GM06990 (cell line): ENCODE results near the gene CEP128.

Source experiments
- DNase-seq: peaks from one replicate; pipeline ENCODE4 v3.0.0-alpha.2; 2011; ENCODE audit not compliant: insufficient read length; ENCODE audit errors: extremely low read depth
- H3K27me3 ChIP-seq: replicated peaks from 2 replicates; pipeline ENCODE4 v1.6.0; 2011; ENCODE audit warnings: low read length; ENCODE audit not compliant: control insufficient read depth, insufficient read depth
- H3K36me3 ChIP-seq: 2 replicates; pipeline ENCODE4 v1.5.1; 2011; ENCODE audit warnings: low read length; ENCODE audit not compliant: control insufficient read depth, insufficient read depth
- H3K4me3 ChIP-seq: replicated peaks from 2 replicates; pipeline ENCODE4 v1.5.1; 2011; ENCODE audit warnings: low read depth, mild to moderate bottlenecking, control low read depth, low read length
- CTCF ChIP-seq: IDR thresholded peaks from 2 replicates; pipeline ENCODE4 v1.5.1; 2011; ENCODE audit warnings: low read length, control low read depth, mild to moderate bottlenecking, inconsistent platforms; ENCODE audit not compliant: insufficient read depth, poor library complexity, severe bottlenecking

The CEP128 gene

GRCh38 chr14:80475074-80475473, 466.5 kb downstream of the CEP128 start:
- Histone ChIP-seq H3K36me3 (no peaks in the 10 kb centered on the region), H3K27me3 (no peaks in the 10 kb centered on the region), H3K4me3 (no peak overlapping the region)
- no peak for TF ChIP-seq CTCF
- no peak for DNase-seq

GRCh38 chr14:80468331-80469122, 473.0 kb downstream of the CEP128 start:
- Histone ChIP-seq H3K36me3 (no peaks in the 10 kb centered on the region), H3K27me3 (no peaks in the 10 kb centered on the region), H3K4me3 (no peak overlapping the region)
- TF ChIP-seq CTCF: no peak
- DNase-seq: no peak

GRCh38 chr14:80465546-80466220, 475.9 kb downstream of the CEP128 start:
- Histone ChIP-seq H3K4me3 (no peak overlapping the region), H3K27me3 (no peaks in the 10 kb centered on the region), H3K36me3 (no peaks in the 10 kb centered on the region)
- no peak for DNase-seq
- no peak for TF ChIP-seq CTCF

- no peak for DNase-seq
- H3K36me3 ChIP-seq: no peaks in the 10 kb centered on the region
- TF ChIP-seq CTCF: no peak
- H3K27me3 ChIP-seq: no peaks in the 10 kb centered on the region
- no peak overlapping the region for H3K4me3 ChIP-seq
Observed at GRCh38 chr14:80464531-80465149, 476.9 kb downstream of the CEP128 start.

- no peak for DNase-seq
- no peak for TF ChIP-seq CTCF
- no peaks in the 10 kb centered on the region for H3K27me3 ChIP-seq
- no peaks in the 10 kb centered on the region for H3K36me3 ChIP-seq
- H3K4me3 ChIP-seq: no peak overlapping the region
Observed at GRCh38 chr14:80456209-80456608, 485.3 kb downstream of the CEP128 start.
